GM10266 (cell line): ENCODE measurements around the gene DVL1.
A peak's percentile ranks its signal among the peaks of the same experiment; 100 is the strongest.

ENCODE experiments used
- DNase-seq: peaks from one replicate; pipeline ENCODE4 v3.0.0; 2012; ENCODE audit errors: extremely low spot score
- TF ChIP-seq, protein P1 (sequence below): IDR thresholded peaks from 2 replicates; pipeline ENCODE4 v1.5.1; 2012; ENCODE audit warnings: mild to moderate bottlenecking, low read depth; ENCODE audit not compliant: control insufficient read depth, insufficient read depth; ENCODE audit errors: missing control alignments

DVL1 gene

GRCh38 chr1:1327291-1327690 is 21.9 kb downstream of the DVL1 start:
- no peak for DNase-seq
- TF ChIP-seq, protein P1, sequence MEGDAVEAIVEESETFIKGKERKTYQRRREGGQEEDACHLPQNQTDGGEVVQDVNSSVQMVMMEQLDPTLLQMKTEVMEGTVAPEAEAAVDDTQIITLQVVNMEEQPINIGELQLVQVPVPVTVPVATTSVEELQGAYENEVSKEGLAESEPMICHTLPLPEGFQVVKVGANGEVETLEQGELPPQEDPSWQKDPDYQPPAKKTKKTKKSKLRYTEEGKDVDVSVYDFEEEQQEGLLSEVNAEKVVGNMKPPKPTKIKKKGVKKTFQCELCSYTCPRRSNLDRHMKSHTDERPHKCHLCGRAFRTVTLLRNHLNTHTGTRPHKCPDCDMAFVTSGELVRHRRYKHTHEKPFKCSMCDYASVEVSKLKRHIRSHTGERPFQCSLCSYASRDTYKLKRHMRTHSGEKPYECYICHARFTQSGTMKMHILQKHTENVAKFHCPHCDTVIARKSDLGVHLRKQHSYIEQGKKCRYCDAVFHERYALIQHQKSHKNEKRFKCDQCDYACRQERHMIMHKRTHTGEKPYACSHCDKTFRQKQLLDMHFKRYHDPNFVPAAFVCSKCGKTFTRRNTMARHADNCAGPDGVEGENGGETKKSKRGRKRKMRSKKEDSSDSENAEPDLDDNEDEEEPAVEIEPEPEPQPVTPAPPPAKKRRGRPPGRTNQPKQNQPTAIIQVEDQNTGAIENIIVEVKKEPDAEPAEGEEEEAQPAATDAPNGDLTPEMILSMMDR = no peak

GRCh38 chr1:1326075-1326605 is 23.1 kb downstream of the DVL1 start:
- no peak for DNase-seq
- TF ChIP-seq, protein P1 = no peak

GRCh38 chr1:1325288-1326074 is 23.7 kb downstream of the DVL1 start:
- TF ChIP-seq, protein P1 = no peak
- DNase-seq = no peak

DNA sequence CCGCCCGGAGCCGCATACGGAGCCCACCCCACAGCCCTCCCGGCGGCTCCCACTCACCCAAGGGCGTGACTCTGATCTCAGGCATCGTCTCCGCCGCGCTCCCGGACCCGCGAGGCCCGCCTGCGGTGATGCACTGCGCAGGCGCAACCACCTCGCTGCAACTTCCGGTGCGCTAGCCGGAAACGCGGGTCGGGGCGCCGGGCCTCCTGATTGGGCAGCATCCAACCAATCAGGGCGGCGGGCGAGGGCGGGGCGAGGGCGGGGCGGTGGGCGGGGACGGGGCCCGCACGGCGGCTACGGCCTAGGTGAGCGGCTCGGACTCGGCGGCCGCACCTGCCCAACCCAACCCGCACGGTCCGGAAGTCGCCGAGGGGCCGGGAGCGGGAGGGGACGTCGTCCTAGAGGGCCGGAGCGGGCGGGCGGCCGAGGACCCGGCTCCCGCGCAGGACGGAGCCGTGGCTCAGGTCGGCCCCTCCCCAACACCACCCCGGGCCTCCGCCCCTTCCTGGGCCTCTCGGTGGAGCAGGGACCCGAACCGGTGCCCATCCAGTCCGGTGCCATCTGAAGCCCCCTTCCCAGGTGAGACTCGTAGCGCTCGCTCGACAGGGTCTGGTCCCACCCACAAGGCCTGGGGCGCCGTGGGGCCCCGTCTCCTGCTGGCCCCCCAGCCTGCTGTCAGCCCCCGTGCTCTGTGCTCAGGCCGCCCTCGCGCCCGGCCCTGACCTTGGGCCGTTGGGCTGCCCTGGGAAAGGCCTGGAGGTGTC is 24.5 kb downstream of the DVL1 start, which contains the start of the genes CPTP and INTS11:
CPTP (plus strand) TSS at position 279 of the 764 bp plus-strand sequence. CDS start 2,109 bp downstream, outside the sequence.
INTS11 (minus strand) TSS at position 137 of the 764 bp plus-strand sequence; CDS start at position 85, 52 bp downstream.
- peak; percentile 100 for DNase-seq
- TF ChIP-seq, protein P1 = no peak

DNA sequence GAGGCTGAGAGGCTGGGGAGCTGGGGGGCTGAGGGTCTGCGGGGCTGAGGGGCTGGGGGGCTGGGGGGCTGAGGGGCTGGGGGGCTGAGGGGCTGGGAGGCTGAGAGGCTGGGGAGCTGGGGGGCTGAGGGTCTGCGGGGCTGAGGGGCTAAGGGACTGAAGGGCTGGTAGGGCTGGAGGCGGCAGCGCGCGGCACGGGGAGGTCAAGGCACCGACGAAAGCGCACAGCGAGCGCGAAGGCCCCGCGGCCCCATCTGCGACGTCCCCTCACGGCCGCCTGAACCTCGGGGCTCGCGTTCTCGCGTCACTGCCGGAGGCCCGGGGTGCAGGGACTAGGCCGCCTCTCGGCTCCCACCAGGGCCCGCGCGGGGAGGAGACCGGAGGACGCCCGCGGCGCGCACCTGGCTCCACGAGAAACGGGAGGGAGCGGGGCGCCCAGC is 25.1 kb downstream of the DVL1 start:
- DNase-seq = no peak
- TF ChIP-seq, protein P1 = no peak

- no peak for DNase-seq
- TF ChIP-seq, protein P1 = no peak
Observed at GRCh38 chr1:1322952-1323351, 26.3 kb downstream of the DVL1 start.
